Mammary epithelial cell (primary cell): ENCODE data around the gene DOK6.

ENCODE experiments used
- EZH2 ChIP-seq: IDR thresholded peaks from 2 replicates; pipeline ENCODE4 v1.6.1; 2012; ENCODE audit warnings: low read length, inconsistent platforms, borderline replicate concordance
- TF ChIP-seq, protein P1 (sequence below), 2 donors: IDR thresholded peaks in 1 of 2; conservative IDR thresholded peaks in 1 of 2; 2 replicates each; pipeline ENCODE4 v1.5.1; 2011 to 2012; ENCODE audit warnings: inconsistent platforms in 2 of 2, low read length in 2 of 2, mild to moderate bottlenecking in 2 of 2, control low read depth in 1 of 2, low read depth in 1 of 2; ENCODE audit not compliant: insufficient read depth in 1 of 2; ENCODE audit errors: extremely low read depth in 1 of 2

DNA sequence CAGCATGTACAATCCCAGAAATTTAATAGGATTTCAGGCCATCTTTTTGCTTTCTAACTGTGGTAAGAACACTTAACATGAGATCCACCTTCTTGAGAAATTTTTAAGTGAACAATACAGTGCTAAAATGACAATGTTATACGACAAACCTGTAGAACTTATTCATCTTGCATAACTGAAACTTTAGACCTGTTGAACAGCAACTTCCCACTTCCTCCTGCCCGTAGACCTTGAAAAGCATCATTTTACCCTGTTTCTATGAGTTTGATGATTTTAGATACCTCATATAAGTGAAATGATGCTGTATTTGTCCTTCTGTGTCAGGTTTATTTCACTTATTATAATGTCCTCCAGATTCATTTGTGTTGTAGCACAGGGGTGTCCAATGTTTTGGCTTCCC, 418.8 kb downstream of the DOK6 start:
- TF ChIP-seq, protein P1, sequence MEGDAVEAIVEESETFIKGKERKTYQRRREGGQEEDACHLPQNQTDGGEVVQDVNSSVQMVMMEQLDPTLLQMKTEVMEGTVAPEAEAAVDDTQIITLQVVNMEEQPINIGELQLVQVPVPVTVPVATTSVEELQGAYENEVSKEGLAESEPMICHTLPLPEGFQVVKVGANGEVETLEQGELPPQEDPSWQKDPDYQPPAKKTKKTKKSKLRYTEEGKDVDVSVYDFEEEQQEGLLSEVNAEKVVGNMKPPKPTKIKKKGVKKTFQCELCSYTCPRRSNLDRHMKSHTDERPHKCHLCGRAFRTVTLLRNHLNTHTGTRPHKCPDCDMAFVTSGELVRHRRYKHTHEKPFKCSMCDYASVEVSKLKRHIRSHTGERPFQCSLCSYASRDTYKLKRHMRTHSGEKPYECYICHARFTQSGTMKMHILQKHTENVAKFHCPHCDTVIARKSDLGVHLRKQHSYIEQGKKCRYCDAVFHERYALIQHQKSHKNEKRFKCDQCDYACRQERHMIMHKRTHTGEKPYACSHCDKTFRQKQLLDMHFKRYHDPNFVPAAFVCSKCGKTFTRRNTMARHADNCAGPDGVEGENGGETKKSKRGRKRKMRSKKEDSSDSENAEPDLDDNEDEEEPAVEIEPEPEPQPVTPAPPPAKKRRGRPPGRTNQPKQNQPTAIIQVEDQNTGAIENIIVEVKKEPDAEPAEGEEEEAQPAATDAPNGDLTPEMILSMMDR (conservative IDR thresholded peaks at IDR 0.05 in 1 of 2, IDR thresholded peaks at IDR 0.05 in 1 of 2; ENCODE audit: extremely low read depth in 1 of 2, insufficient read depth in 1 of 2, low read depth in 1 of 2, low read length in 2 of 2): no peak
- no peak for TF ChIP-seq EZH2
